Thoracic aorta (tissue), 2 donors: ENCODE results near the gene POLR2H. TPM values are rescaled to one million over a fixed set of nuclear protein-coding genes. Genes with fewer than 3 reads are reported as not detected.

Source experiments
- ATAC-seq: fragments of 150-250 bp; one replicate; pipeline ENCODE4 v1.8.0; 2017; ENCODE audit warnings: low read depth; ENCODE audit not compliant: insufficient number of reproducible peaks, low FRiP score
- DNase-seq: peaks from one replicate; pipeline ENCODE4 v3.0.0-alpha.2; 2020; ENCODE audit warnings: low spot score
- H3K27ac ChIP-seq, 2 donors: fragments of 200-600 bp; sonication (generic); 1 replicate in 1 of 2; 2 replicates in 1 of 2; pipeline ENCODE4 v1.5.1; 2016; ENCODE audit warnings: mild to moderate bottlenecking in 2 of 2, moderate library complexity in 2 of 2
- H3K27me3 ChIP-seq: fragments of 200-600 bp; sonication (generic); replicated peaks from 2 replicates; pipeline ENCODE4 v1.6.0; 2016; ENCODE audit warnings: mild to moderate bottlenecking; ENCODE audit not compliant: insufficient read depth
- H3K36me3 ChIP-seq: fragments of 200-600 bp; sonication (generic); one replicate; pipeline ENCODE4 v1.5.1; 2016
- H3K4me1 ChIP-seq, 2 donors: fragments of 200-600 bp; sonication (generic); 1 replicate in 1 of 2; 2 replicates in 1 of 2; pipeline versions ENCODE4 v1.5.1 to v1.6.0; 2016; ENCODE audit warnings: low read depth in 2 of 2, mild to moderate bottlenecking in 1 of 2; ENCODE audit not compliant: control insufficient read depth in 1 of 2
- H3K4me3 ChIP-seq: fragments of 200-600 bp; sonication (generic); 2 replicates; pipeline ENCODE4 v1.5.1; 2016; ENCODE audit warnings: mild to moderate bottlenecking
- H3K9me3 ChIP-seq: fragments of 200-600 bp; sonication (generic); 2 replicates; pipeline ENCODE4 v1.5.1; 2016
- CTCF ChIP-seq: fragments of 200-600 bp; sonication (generic); IDR thresholded peaks from one replicate; pipeline ENCODE4 v1.5.1; 2019; ENCODE audit warnings: antibody characterized with exemption
- total RNA-seq, 2 donors: library from RNA; depleted of rRNA; stranded (reverse); fragments of >200 nt; gene quantifications; one replicate each; pipeline versions ENCODE4 v1.1.0 to v1.2.3, GENCODE V29; 2016

POLR2H gene
- total RNA-seq, 2 donors from 2014 or later: 49.5 to 53.7 TPM

- TF ChIP-seq CTCF: no peak
- Histone ChIP-seq H3K27me3 (no peaks in the 10 kb centered on the region), H3K27ac (no peak overlapping the region), H3K36me3 (peaks cover 14% of the 10 kb centered on the region), H3K4me1 (no peaks in the 10 kb centered on the region), H3K4me3 (no peak overlapping the region), H3K9me3 (no peaks in the 10 kb centered on the region)
- ATAC-seq: no peak
- no peak for DNase-seq
Observed at GRCh38 chr3:184348057-184348382, 13.5 kb upstream of the POLR2H start.

GRCh38 chr3:184349563-184350470 is 11.7 kb upstream of the POLR2H start:
- ATAC-seq (no peak), DNase-seq (no peak)
- no peaks in the 10 kb centered on the region for H3K9me3 ChIP-seq
- peaks cover 2% of the 10 kb centered on the region for H3K36me3 ChIP-seq
- H3K4me3 ChIP-seq: no peak overlapping the region
- no peak for TF ChIP-seq CTCF
- H3K27ac ChIP-seq: no peak overlapping the region
- no peaks in the 10 kb centered on the region for H3K27me3 ChIP-seq
- H3K4me1 ChIP-seq: no peaks in the 10 kb centered on the region

GRCh38 chr3:184350618-184351017 is 10.9 kb upstream of the POLR2H start:
- ATAC-seq: no peak
- Histone ChIP-seq H3K27me3 (no peaks in the 10 kb centered on the region), H3K36me3 (no peaks in the 10 kb centered on the region), H3K9me3 (no peaks in the 10 kb centered on the region), H3K4me3 (no peak overlapping the region), H3K4me1 (no peaks in the 10 kb centered on the region), H3K27ac (no peak overlapping the region)
- no peak for TF ChIP-seq CTCF
- no peak for DNase-seq

GRCh38 chr3:184351511-184352148 is 9.9 kb upstream of the POLR2H start:
- ATAC-seq: no peak
- TF ChIP-seq CTCF: no peak
- Histone ChIP-seq H3K27ac (no peak overlapping the region), H3K9me3 (no peaks in the 10 kb centered on the region), H3K36me3 (no peaks in the 10 kb centered on the region), H3K4me1 (no peaks in the 10 kb centered on the region), H3K4me3 (no peak overlapping the region), H3K27me3 (no peaks in the 10 kb centered on the region)
- DNase-seq: no peak

GRCh38 chr3:184352149-184352785 is 9.2 kb upstream of the POLR2H start:
- H3K9me3 ChIP-seq: no peaks in the 10 kb centered on the region
- TF ChIP-seq CTCF: no peak
- H3K27me3 ChIP-seq: no peaks in the 10 kb centered on the region
- H3K4me1 ChIP-seq: no peaks in the 10 kb centered on the region
- H3K27ac ChIP-seq: no peak overlapping the region
- DNase-seq (no peak), ATAC-seq (no peak)
- peaks cover 4% of the 10 kb centered on the region for H3K36me3 ChIP-seq
- H3K4me3 ChIP-seq: no peak overlapping the region
